HG03521 (cell line): Measurements from ENCODE around the gene PTBP3.
A peak's percentile ranks its signal among the peaks of the same experiment; 100 is the strongest.

Experiments used
- ATAC-seq: cut with Tn5 transposase; IDR thresholded peaks from one replicate; pipeline ENCODE4 v1.9.1; 2021; ENCODE audit warnings: mild to moderate bottlenecking, moderate library complexity; ENCODE audit not compliant: unreplicated experiment

The PTBP3 gene

GRCh38 chr9:112361601-112362000 lies 28.2 kb upstream of the PTBP3 start:
- ATAC-seq, result no peak

- no peak for ATAC-seq
Measured at GRCh38 chr9:112360047-112360804, 26.8 kb upstream of the PTBP3 start.

- ATAC-seq, result no peak
Measured at GRCh38 chr9:112355427-112355897, 22.0 kb upstream of the PTBP3 start.

GRCh38 chr9:112354081-112354743 lies 20.8 kb upstream of the PTBP3 start:
- no peak for ATAC-seq

- no peak for ATAC-seq
Measured at GRCh38 chr9:112352209-112352608, 18.8 kb upstream of the PTBP3 start.

- no peak for ATAC-seq
Measured at GRCh38 chr9:112351184-112351583, 17.8 kb upstream of the PTBP3 start.

GRCh38 chr9:112349008-112349333 lies 15.6 kb upstream of the PTBP3 start:
- no peak for ATAC-seq

GRCh38 chr9:112348257-112349007 lies 15.0 kb upstream of the PTBP3 start:
- ATAC-seq, result no peak

- no peak for ATAC-seq
Measured at GRCh38 chr9:112341730-112342129, 8.3 kb upstream of the PTBP3 start.

GRCh38 chr9:112339886-112340285 lies 6.5 kb upstream of the PTBP3 start:
- no peak for ATAC-seq

GRCh38 chr9:112338561-112338960 lies 5.1 kb upstream of the PTBP3 start:
- no peak for ATAC-seq

- ATAC-seq, result no peak
Measured at GRCh38 chr9:112337547-112337946, 4.1 kb upstream of the PTBP3 start.

GRCh38 chr9:112334432-112334841 lies 1.0 kb upstream of the PTBP3 start:
- no peak for ATAC-seq

GRCh38 chr9:112333639-112334431 lies 416 bp upstream of the PTBP3 start:
- ATAC-seq, result peak; percentile 77

- no peak for ATAC-seq
Measured at GRCh38 chr9:112332674-112332976, 794 bp downstream of the PTBP3 start.

- no peak for ATAC-seq
Measured at GRCh38 chr9:112332214-112332613, 1.2 kb downstream of the PTBP3 start.

GRCh38 chr9:112331674-112331952 lies 1.8 kb downstream of the PTBP3 start:
- no peak for ATAC-seq

- ATAC-seq, result no peak
Measured at GRCh38 chr9:112328545-112328944, 4.9 kb downstream of the PTBP3 start.

- ATAC-seq, result no peak
Measured at GRCh38 chr9:112327718-112328450, 5.5 kb downstream of the PTBP3 start.

- no peak for ATAC-seq
Measured at GRCh38 chr9:112326194-112326593, 7.2 kb downstream of the PTBP3 start.

- ATAC-seq, result no peak
Measured at GRCh38 chr9:112325600-112325999, 7.8 kb downstream of the PTBP3 start.
